Stimulated activated naive CD8-positive, alpha-beta T cell treated with anti-CD3 and anti-CD28 coated beads, Interleukin-15, amount 100 ng/mL, for 72 hours (primary cell): ENCODE data around the gene TSPAN11.
A peak's percentile ranks its signal among the peaks of the same experiment; 100 is the strongest.

Experiments
- ATAC-seq: fragments of 150-1000 bp; cut with Tn5 transposase; 2 replicates; pipeline ENCODE4 v1.10.0; 2021; ENCODE audit warnings: mild to moderate bottlenecking, moderate library complexity
- DNase-seq, 2 donors: peaks; one replicate each; pipeline ENCODE4 v3.0.0; 2021 to 2022
- H3K27ac Mint-ChIP-seq, 2 donors: one replicate each; pipeline ENCODE4 v1.8.0; 2022; ENCODE audit warnings: mild to moderate bottlenecking in 2 of 2, mixed read lengths in 2 of 2, moderate library complexity in 2 of 2
- H3K27me3 Mint-ChIP-seq: one replicate; pipeline ENCODE4 v1.8.0; 2022; ENCODE audit warnings: mixed read lengths
- H3K4me1 Mint-ChIP-seq: one replicate; pipeline ENCODE4 v1.8.0; 2022; ENCODE audit warnings: mild to moderate bottlenecking, mixed read lengths
- H3K4me3 Mint-ChIP-seq, 2 donors: one replicate each; pipeline ENCODE4 v1.8.0; 2022; ENCODE audit warnings: mild to moderate bottlenecking in 2 of 2, mixed read lengths in 2 of 2, moderate library complexity in 1 of 2
- H3K9me3 Mint-ChIP-seq, 2 donors: one replicate each; pipeline ENCODE4 v1.8.0; 2022; ENCODE audit warnings: mixed read lengths in 2 of 2

TSPAN11 gene

DNA sequence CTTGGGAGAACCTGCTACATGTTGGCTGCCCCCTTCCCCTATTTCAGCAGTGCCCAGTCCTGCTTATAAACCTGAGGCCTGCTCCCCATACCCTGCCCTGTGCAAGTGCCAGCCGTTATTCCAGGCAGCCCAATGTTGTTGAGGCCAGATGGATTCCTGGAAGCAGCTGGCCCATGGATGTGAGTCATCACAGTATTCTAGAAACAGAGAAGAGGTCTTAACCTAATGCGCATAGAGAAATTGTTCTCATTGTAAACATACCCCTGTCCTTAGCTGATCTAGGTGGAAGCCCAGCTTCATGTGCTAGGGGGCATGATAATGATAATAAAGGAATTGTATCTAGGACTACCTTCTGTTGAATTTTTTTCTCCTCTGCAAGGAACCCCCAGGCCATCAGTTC lies 69.7 kb downstream of the TSPAN11 start:
- no peaks in the 10 kb centered on the region for H3K4me1 Mint-ChIP-seq
- no peak for DNase-seq
- no peak overlapping the region for H3K4me3 Mint-ChIP-seq
- no peak overlapping the region for H3K27ac Mint-ChIP-seq
- peaks cover 0 to 7% of the 10 kb centered on the region in 2 donors for H3K9me3 Mint-ChIP-seq
- no peak for ATAC-seq
- no peaks in the 10 kb centered on the region for H3K27me3 Mint-ChIP-seq

DNA sequence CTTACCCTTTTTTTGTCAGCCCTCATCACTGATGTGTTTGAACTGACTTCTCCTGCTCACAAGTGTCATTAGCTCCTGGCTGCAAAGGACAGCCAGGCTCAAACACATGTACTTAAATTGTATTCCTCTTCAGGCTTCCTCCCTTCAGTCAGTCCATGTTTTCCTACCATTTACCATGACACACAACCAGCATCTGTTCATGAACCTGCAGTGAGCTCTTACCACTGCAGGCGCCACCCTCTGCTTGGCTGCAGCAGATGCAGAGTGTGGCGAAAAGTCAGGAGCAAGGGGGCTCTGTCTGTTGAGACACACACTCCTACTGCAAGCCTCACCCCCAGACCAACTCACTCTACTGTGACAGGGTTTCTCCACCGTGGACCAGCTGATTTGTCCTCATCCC lies 70.2 kb downstream of the TSPAN11 start:
- DNase-seq, result no peak
- no peak overlapping the region for H3K27ac Mint-ChIP-seq
- H3K4me1 Mint-ChIP-seq, result no peaks in the 10 kb centered on the region
- no peak for ATAC-seq
- H3K9me3 Mint-ChIP-seq, result peaks cover 0 to 7% of the 10 kb centered on the region in 2 donors
- H3K4me3 Mint-ChIP-seq, result no peak overlapping the region
- no peaks in the 10 kb centered on the region for H3K27me3 Mint-ChIP-seq

DNA sequence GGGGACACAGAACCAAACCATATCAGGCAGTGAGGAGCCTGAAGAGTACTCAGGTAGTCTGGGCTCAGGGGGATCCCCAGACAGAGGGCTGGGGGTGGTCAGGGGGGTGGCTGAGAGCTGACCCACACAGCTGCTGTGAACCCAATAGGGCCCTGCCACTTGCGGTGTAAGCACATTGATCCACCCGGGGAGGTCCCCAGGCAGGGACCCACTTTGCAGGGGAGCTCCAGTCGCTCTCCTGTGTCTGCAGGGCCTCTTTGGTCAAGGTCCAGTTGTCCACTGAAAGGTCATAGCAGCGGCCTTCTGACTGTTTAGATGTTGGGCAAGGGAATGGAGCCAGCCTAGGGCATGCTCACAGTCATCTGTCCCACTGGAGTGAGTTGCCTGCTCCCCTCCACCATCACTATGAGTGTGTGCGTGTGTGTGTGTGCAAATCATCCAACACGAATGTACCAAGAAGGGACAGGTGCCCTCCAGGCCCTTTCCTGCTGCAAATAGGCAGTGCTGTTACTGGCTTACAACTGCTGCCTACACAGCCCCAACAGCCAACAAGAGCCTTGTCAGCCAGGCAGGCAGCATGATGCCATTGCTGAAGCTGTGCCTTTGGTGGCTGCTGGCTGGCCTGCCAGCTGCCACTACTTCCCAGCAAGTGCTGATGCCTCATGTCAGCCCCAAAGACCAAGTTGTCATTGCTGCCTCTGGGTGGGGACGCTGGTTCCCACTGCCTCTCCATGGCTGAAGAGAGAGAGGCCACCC lies 71.3 kb downstream of the TSPAN11 start:
- H3K27ac Mint-ChIP-seq, result no peak overlapping the region
- peaks cover 0 to 7% of the 10 kb centered on the region in 2 donors for H3K9me3 Mint-ChIP-seq
- H3K4me3 Mint-ChIP-seq, result no peak overlapping the region
- no peaks in the 10 kb centered on the region for H3K27me3 Mint-ChIP-seq
- no peaks in the 10 kb centered on the region for H3K4me1 Mint-ChIP-seq
- ATAC-seq (no peak), DNase-seq (no peak)

DNA sequence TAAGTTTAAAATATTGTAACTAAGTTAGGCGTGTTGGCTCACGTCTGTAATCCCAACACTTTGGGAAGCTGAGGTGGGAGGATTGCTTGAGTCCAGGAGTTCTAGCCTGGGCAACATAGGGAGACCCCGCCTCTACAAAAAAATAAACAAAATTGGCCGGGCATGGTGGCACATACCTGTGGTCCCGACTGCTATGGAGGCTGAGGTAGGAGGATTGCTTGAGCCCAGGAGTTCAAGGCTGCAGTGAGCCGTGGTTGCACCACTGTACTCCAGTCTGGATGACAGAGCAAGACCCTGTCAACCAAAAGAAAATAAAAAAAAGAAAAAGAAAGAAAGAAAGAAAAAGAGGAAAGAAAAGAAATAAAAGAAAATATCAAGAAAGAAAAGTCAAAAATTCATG lies 72.5 kb downstream of the TSPAN11 start:
- no peak for ATAC-seq
- no peak overlapping the region for H3K4me3 Mint-ChIP-seq
- no peaks in the 10 kb centered on the region for H3K27me3 Mint-ChIP-seq
- peak overlapping the region in 1 of 2 donors; percentile 63 for H3K27ac Mint-ChIP-seq
- no peak for DNase-seq
- H3K4me1 Mint-ChIP-seq, result no peaks in the 10 kb centered on the region
- H3K9me3 Mint-ChIP-seq, result peaks cover 0 to 7% of the 10 kb centered on the region in 2 donors

DNA sequence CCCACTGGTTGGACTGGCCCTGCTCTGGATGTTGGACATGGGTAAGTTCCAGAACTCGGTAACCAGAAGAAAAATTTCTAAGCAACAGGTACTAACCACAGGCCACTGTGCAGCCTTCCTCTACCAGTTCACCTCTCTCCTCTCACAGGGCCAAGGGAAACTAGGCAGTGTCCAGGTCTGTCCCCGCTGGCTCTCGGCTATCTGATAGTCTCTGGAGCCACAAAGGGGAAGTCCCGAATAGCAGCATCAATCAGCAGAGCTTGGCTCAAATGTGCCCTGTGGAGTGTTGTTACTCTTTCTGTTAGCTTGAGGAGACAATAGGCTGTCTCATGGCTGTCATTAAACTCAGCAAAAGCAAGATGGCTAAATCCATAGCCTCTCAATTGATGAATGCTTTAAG lies 73.2 kb downstream of the TSPAN11 start:
- H3K9me3 Mint-ChIP-seq, result peaks cover 0 to 7% of the 10 kb centered on the region in 2 donors
- no peaks in the 10 kb centered on the region for H3K4me1 Mint-ChIP-seq
- DNase-seq (no peak), ATAC-seq (no peak)
- no peaks in the 10 kb centered on the region for H3K27me3 Mint-ChIP-seq
- H3K4me3 Mint-ChIP-seq, result no peak overlapping the region
- no peak overlapping the region for H3K27ac Mint-ChIP-seq

DNA sequence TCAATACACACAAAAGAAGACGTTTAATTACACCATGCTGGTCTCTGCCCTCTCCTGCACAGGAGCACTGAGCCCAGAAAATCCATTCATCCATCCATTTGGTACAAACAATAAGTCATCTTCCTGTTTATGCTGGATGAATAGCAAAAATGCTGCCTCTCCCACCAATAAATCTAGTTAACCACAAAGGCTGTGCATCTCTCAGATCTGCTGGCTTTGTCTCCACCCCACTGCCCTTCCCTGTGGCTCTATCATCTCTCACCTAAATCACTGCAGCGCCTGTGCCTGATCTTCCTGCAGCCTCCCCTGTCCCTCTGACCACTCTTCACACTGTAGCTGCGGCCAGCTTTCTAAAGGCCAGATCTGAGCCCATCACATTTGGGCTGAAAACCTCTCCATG lies 74.2 kb downstream of the TSPAN11 start:
- Mint-ChIP-seq H3K27ac (no peak overlapping the region), H3K27me3 (no peaks in the 10 kb centered on the region), H3K9me3 (peaks cover 0 to 7% of the 10 kb centered on the region in 2 donors), H3K4me1 (peaks cover 3% of the 10 kb centered on the region), H3K4me3 (no peak overlapping the region)
- ATAC-seq (no peak), DNase-seq (no peak)

DNA sequence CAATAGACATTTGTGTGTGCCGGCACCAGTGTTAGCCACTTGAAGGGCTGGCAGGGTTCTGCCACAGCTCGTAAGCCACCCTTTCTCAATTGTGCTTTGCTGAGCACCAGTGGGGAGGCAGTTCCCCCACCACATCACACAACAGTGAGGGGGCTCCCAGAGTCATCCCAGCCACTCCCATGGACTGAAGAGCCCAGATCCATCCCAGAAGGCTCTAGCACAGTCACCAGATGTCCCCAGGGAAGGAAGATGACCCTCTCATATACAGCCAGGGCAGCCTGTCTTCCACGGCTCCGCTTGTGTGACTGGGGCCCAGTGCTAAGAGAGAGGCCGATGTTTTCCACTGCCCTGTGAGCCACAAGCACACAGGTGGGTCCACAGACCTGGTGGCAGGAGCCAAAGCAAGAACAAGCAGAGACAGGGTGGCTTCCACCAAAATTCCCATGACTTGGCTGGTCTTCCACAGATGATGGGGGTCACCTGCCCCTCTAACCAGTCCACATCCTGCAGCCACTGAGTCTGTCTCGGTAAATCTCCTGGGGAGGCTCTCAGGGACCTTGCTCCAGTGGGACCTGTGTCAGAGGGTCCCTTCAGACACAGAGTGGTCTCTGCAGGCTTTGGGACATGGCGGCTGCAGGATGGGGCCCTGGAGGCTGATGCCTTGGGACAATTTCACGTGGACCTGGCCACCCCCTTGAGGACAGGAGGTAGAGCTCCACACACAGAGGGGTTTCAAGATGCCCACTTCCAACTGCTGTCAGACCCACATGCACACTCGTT lies 75.2 kb downstream of the TSPAN11 start:
- no peaks in the 10 kb centered on the region for H3K27me3 Mint-ChIP-seq

DNA sequence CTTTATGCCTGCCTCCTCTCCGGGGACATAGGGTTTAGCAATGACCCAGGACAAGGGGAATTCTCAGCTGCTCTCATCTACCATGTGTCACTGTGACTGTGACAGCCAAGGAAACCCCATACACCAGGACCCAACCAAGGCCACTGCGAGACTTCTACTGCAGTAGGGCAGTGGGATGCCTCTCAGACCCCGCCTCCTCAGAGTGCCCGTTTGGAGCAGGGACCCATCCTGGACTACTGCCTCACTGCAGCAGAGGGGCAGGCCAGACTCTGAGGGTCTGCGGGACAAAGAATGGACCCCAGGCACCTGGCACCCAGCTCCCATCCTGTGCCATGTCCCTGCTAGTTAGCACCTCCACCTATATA lies 75.8 kb downstream of the TSPAN11 start:
- Mint-ChIP-seq H3K27ac (no peak overlapping the region), H3K4me1 (peaks cover 6% of the 10 kb centered on the region), H3K27me3 (no peaks in the 10 kb centered on the region), H3K4me3 (no peak overlapping the region), H3K9me3 (peaks cover 0 to 2% of the 10 kb centered on the region in 2 donors)
- ATAC-seq (no peak), DNase-seq (no peak)

More for the DNA sequence above, 75.2 kb downstream of the TSPAN11 start:
- DNase-seq (no peak), ATAC-seq (no peak)
- Mint-ChIP-seq H3K4me3 (no peak overlapping the region), H3K4me1 (peaks cover 6% of the 10 kb centered on the region), H3K27ac (no peak overlapping the region), H3K9me3 (peaks cover 0 to 7% of the 10 kb centered on the region in 2 donors)

DNA sequence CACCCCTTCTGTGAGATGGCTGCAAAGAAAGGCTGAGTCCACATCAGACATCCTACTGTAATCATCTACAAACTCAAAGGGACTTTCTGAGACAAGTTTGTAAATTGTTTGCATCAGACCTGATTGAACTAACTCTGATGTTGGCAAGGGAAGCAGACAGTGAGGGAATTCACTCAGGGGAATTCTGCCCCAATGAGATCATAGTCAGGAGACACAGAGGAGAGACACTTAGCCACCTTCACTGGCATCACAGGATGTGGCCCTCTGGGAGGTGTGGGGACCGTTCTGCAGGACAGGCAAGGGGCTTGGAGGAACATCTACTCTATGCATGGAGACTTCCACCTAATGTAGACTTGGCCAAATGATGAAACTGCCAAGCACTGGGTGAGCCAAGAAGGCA lies 76.5 kb downstream of the TSPAN11 start:
- Mint-ChIP-seq H3K9me3 (no peaks in the 10 kb centered on the region), H3K4me3 (no peak overlapping the region), H3K4me1 (peaks cover 6% of the 10 kb centered on the region), H3K27ac (no peak overlapping the region), H3K27me3 (no peaks in the 10 kb centered on the region)
- no peak for DNase-seq
- peak; percentile 33 for ATAC-seq

DNA sequence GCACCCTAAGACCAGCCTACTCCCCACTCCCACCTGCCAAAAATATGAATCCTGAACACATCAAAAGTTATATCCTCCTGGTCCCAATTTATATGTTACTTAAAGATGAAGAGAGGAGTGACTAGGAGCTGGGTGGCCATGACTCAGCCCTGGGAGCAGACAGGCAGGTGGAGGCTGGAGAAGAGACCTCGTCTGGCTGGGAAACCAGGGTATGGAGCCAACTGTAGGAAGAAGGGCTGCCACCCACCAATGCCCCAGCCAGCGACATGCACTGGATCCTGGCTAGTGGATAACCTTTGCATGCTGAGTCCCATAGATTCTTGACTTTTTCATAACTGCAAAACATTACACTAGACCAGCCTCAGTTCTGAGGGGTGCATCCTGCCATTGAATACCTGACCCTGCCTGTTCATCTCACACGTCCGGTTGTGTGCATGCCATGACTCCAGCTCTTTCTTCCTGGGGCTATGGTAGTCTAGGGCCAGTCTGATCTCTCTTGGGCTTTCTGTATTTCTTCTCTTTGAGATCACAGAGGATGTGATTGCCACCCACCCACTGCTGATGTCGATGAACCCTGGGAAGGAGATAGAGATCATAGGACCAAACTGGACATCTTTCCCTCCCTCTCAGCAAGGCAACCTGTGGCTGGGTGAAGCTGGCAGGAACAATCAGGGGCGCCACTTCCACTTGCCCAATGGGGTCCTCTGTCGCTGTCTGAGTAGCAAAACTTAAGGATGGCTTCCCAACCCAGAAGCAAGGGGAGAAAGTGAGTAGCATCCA lies 77.5 kb downstream of the TSPAN11 start:
- Mint-ChIP-seq H3K27ac (no peak overlapping the region), H3K9me3 (no peaks in the 10 kb centered on the region), H3K27me3 (no peaks in the 10 kb centered on the region), H3K4me3 (no peak overlapping the region), H3K4me1 (peaks cover 6% of the 10 kb centered on the region)
- ATAC-seq (no peak), DNase-seq (no peak)

DNA sequence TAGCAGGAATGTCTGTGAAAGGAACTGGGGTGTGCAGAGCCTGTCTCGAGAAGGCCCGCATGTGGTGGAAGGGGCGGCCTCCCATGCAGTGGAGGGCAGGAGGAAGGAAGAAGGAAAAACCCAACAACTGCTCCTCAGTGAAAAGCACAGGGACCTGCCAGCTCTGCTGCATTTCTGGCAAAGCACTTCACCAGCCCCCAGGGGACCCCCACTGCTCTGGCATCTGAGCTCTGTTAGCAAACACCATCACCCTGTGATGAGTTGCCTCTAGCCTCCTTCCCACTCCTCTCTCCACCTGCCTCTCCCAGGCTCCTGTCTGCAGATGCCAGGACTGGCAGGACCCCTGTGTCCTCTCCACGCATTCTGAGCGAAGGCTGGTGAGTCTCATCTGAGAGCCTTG lies 78.1 kb downstream of the TSPAN11 start:
- Mint-ChIP-seq H3K4me3 (no peak overlapping the region), H3K9me3 (no peaks in the 10 kb centered on the region), H3K27me3 (no peaks in the 10 kb centered on the region), H3K27ac (peak overlapping the region in 1 of 2 donors; percentile 36), H3K4me1 (peaks cover 6% of the 10 kb centered on the region)
- DNase-seq (no peak), ATAC-seq (no peak)

DNA sequence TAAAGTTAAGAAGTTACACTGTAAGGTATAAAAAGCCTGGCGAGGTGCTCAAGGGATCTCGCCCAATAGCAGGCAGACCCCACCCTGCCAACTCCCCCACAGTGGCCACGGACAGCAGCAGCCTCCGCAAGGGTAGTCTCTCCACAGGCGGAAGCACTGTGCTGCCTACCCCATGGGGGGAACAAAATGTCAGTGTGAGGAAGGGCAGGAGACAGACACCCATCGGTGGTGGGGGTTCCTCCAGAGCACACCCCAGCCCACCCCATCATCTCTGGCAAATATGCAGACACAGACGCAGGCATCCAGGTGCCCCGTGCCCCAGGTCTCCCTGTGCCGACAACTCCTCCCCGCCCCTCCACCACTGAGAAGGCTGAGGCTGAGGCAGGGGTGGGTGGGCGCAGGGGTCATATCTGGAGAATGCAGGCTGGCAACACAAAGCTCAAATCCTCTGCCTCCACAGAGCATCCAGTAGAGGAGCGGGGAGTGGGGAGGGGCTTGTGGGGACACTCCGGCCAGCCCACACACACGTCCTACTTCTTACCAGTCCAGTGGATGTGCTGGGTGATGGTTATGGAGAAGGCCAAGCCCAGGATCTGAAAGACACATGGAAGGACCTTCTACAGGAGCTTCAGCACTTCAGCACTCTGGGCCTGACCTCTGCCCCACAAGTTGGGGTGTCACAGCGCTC lies 78.9 kb downstream of the TSPAN11 start:
- no peak for DNase-seq
- no peaks in the 10 kb centered on the region for H3K27me3 Mint-ChIP-seq
- H3K27ac Mint-ChIP-seq, result no peak overlapping the region
- peak; percentile 25 for ATAC-seq
- H3K4me1 Mint-ChIP-seq, result peaks cover 6% of the 10 kb centered on the region
- no peaks in the 10 kb centered on the region for H3K9me3 Mint-ChIP-seq
- H3K4me3 Mint-ChIP-seq, result no peak overlapping the region

DNA sequence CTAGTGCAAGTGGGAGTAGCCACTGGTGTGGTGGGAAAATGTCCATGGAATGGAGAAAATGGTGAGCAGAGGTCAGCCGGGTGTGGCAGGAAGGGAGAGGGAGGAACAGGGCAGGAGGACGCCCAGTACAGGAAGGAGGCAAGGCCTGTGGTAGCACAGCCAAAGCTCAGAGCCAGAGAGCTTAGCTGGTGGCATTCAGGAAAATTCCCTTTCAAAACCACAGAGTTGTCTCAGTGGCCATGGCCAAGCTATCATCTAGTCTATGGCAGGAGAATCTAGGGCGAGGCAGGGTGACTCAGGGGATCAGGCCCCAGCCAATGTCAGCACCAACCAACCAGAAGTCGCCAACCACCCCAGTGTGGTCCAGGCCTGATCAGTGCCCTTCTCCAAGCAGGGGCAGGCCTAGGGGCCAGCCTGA lies 79.4 kb downstream of the TSPAN11 start:
- no peak overlapping the region for H3K27ac Mint-ChIP-seq
- ATAC-seq (peak; percentile 16), DNase-seq (no peak)

DNA sequence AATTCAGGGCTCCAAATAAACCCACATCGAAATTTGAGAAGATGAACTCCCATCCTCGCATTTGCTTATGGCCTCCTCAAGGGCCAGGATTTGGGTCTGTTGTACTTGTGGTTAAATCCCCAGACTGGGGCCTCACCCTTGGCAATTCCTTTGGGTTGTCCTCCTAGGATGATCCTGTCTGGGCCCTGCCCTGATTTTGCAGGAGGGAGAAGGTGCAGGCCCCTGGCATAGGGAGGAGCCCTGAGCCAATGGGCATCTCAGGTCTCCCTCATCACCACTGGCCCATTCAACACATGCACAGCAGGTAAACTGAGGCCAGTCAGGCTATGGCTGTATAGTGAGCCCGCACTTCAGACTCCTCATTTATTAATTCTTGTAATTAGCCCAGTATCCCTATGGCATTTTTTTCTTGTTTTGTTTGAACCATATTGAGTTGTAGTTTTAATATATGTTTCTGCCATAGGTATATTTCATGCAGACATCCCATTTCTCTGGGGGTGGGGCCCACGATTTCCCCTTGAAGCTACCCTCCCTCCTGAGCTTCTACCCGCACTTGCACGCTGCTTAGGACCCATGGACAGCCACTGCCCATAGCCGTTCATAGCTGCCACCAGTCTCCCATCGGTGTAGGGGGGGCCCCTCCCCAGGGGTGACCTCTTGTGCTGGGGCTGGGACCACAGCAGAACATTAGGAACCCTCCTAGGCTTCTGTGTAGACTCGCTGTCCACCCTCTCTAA lies 80.0 kb downstream of the TSPAN11 start:
- H3K4me1 Mint-ChIP-seq, result peaks cover 6% of the 10 kb centered on the region
- no peak overlapping the region for H3K4me3 Mint-ChIP-seq
- no peaks in the 10 kb centered on the region for H3K9me3 Mint-ChIP-seq
- no peak overlapping the region for H3K27ac Mint-ChIP-seq
- ATAC-seq (no peak), DNase-seq (no peak)
- H3K27me3 Mint-ChIP-seq, result peaks cover 5% of the 10 kb centered on the region

More for the DNA sequence above, 79.4 kb downstream of the TSPAN11 start:
- H3K27me3 Mint-ChIP-seq, result no peaks in the 10 kb centered on the region
- peaks cover 6% of the 10 kb centered on the region for H3K4me1 Mint-ChIP-seq
- H3K4me3 Mint-ChIP-seq, result no peak overlapping the region
- no peaks in the 10 kb centered on the region for H3K9me3 Mint-ChIP-seq

DNA sequence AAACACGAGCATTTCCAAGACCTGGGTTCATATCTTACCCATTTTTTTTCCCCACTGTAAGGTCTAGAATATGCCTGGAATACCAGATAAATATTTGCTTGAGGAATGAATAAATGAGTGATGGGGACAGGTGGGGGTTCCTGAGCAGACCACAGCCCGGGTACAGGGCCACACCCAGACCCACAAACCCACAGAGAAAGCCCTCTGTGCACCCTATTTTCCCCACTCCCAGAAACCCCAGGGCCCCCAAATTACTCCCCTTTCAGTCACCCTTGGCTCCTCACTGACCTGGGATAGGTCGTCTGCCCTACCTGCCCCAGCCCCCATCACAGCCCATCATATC lies 80.6 kb downstream of the TSPAN11 start:
- H3K4me3 Mint-ChIP-seq, result no peak overlapping the region
- H3K4me1 Mint-ChIP-seq, result peaks cover 6% of the 10 kb centered on the region
- no peaks in the 10 kb centered on the region for H3K9me3 Mint-ChIP-seq
- H3K27ac Mint-ChIP-seq, result no peak overlapping the region
- DNase-seq, result no peak
- no peak for ATAC-seq
- peaks cover 11% of the 10 kb centered on the region for H3K27me3 Mint-ChIP-seq
